Activated CD4-positive, CD25-positive, alpha-beta regulatory T cell treated with anti-CD3 and anti-CD28 coated beads, Interleukin-2, amount 50 U/mL, for 16 hours (primary cell): ENCODE results near the gene ARID3A.

Source experiments
- DNase-seq: peaks from one replicate; pipeline ENCODE4 v3.0.0-alpha.2; 2020; ENCODE audit warnings: low read depth, low spot score

Gene ARID3A

DNA sequence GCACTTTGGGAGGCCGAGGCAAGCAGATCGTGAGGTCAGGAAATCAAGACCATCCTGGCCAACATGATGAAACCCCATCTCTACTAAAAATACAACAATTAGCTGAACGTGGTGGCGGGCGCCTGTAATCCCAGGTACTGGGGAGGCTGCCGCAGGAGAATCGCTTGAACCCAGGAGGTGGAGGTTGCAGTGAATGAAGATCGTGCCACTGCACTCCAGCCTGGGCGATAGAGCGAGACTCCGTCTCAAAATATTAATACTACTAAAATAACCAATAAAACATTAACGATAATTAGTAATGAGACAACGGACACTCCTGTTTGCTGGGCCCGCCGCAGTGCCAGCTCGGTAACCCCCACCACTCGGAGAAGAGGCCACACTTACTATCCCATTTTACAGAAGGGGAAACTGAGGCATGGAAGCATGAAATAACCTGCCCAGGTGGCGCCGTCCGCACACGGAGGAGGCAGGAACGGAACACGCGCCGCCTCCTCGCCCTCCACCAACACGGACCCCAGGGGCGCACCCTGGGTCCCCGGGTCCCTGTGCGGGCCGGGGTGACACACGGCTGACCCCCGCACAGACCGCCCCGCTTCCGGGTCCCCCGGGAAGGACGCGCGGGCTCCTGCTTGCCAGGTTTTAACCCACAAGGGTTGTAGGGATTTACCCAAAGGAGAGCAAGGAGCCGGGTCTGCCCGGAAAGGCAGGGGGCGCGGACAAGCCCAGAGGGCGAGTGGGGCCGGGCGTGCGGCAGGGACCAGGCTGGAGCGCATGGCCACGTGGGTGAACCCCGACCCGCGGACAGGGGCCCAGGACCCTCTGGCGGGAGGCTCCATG is 14.4 kb upstream of the ARID3A start:
- DNase-seq = no peak

GRCh38 chr19:912181-913079 is 13.4 kb upstream of the ARID3A start:
- no peak for DNase-seq

- DNase-seq = peak; percentile 59
These were observed 12.6 kb upstream of the ARID3A start, which contains the start of gene R3HDM4 for GRCh38 chr19:913080-913748. Gene R3HDM4 (minus strand): TSS chr19:913219. CDS start chr19:913157, 62 bp downstream.

DNA sequence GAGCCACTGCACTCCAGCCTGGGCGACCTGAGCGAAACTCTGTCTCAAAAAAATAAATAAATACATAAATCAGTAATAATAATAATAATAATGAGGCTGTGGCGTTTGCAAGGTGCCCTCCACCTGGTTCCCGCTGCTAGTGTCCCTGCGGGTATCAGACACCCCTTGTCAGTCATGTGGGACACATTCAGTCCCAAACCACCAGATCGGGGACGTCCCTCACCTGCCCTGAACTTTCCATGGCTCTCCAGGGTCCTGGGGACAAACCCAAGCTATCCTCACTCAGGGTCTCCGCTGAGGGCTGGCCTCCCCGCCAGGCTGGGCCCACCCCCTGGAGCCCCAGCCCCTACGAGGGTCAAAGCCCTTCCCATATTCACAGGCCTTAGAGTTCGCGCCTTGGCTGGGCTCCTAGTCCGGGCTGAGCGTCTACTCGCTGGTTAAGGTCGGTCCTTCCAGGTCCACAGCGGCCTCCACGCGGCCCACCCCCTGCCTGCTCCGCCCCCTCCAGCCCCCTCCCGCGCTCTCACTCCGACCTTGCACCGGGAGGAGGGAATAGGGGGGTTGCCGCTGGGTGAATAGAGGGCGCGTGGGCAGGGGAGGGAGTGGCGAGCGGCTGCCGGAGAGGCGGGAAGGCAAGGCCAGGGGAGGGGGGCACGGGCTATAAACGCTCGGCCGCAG is 9.1 kb upstream of the ARID3A start:
- no peak for DNase-seq

DNA sequence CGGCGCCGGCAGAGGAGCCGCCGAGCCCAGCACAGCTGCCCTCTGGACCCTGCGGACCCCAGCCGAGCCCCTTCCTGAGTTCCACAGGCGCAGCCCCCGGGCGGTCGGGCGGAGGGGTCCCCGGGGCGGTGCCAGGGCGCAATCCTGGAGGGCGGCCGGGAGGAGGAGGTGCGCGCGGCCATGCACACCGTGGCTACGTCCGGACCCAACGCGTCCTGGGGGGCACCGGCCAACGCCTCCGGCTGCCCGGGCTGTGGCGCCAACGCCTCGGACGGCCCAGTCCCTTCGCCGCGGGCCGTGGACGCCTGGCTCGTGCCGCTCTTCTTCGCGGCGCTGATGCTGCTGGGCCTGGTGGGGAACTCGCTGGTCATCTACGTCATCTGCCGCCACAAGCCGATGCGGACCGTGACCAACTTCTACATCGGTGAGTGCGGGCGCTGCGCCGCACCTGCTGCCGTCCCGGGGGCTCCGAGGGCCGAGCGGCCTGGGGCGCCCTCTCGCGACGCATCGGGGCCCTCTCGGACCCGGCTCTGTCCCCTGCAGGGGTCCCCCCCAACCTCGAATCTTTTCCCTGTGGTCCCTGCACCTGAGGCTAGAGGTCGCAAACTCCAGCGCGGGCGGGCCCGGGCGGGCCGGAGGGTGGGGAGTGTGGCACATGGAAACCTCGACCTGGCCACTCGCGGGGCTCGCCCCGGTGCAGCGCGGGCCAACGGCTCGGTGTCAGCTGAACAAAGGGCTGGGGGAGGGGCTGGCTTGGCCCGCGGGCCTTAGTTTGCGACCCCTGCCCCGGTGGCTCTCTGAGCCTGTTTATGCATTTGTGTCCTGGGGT is 8.3 kb upstream of the ARID3A start, which contains the start of gene KISS1R:
TSS of gene KISS1R (plus strand) at position 11 of the 829 bp plus-strand sequence. CDS start at position 181, 170 bp downstream.
- no peak for DNase-seq

DNA sequence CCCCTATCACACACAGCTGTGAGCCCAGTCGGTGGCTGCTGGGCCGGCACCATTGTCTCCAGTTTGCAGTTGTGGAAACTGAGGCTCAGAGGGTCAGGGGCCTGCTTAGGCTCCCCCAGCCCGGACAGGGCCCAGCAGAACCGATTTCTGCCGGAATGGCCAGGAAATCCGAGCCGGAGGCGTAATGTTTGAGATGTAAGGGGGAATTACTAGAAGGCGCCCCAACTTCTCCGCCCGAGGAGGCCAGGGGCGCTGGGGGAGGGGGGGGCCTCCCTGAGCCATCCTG is 7.7 kb upstream of the ARID3A start:
- DNase-seq = no peak

DNA sequence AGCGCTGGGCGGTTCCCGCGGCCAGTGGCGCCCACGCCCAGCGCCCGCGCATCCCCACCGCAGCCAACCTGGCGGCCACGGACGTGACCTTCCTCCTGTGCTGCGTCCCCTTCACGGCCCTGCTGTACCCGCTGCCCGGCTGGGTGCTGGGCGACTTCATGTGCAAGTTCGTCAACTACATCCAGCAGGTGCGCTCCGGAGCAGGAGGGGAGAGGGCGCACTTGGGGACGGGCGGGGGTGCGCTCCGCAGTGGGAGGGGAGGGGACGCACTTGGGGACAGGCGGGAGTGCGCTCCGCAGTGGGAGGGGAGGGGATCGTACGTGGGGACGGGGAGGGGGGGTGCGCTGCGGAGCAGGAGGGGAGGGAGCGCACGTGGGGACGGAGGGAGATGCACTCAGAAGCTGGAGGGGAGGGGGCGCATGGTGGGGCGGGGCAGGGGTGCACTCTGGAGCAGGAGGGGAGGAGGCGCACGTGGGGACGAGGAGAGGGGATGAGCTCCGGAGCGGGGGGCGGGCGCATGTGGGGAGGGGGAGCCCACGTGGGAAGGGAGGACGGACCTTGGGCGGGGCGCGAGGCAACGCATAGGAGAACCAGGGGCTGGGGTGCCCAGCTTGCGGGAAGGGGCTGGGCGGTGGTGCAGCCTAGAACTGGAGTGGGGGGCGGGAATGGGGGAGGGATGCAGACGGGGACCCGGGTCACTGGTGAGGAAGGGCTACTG is 7.2 kb upstream of the ARID3A start:
- no peak for DNase-seq

DNA sequence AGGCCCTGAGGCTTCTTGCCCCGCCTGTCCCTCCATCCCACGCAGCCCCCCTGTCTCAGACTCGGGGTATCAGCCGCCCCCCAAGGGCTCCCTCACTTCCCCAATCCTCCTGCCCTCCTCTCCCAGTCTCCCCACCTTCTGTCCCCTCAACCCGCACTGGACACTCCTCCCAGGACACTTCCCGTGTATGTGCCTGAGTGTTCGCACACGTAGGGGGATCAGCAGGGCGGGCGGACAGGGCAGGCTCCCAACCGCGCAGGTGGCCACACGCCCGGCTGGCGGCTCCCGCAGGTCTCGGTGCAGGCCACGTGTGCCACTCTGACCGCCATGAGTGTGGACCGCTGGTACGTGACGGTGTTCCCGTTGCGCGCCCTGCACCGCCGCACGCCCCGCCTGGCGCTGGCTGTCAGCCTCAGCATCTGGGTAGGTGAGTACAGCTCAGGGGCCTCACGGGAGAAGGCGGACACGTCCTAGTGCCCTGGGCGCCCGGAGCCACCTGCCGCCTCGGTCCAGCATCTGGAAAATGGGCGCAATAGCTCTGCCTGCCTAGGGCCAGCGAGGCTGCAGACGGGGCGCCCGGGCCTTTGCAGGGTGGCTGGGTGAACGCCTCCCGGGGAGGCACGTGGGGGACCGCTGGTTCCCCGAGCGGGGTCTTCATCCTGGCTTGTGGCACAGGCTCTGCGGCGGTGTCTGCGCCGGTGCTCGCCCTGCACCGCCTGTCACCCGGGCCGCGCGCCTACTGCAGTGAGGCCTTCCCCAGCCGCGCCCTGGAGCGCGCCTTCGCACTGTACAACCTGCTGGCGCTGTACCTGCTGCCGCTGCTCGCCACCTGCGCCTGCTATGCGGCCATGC is 6.4 kb upstream of the ARID3A start:
- DNase-seq = no peak

DNA sequence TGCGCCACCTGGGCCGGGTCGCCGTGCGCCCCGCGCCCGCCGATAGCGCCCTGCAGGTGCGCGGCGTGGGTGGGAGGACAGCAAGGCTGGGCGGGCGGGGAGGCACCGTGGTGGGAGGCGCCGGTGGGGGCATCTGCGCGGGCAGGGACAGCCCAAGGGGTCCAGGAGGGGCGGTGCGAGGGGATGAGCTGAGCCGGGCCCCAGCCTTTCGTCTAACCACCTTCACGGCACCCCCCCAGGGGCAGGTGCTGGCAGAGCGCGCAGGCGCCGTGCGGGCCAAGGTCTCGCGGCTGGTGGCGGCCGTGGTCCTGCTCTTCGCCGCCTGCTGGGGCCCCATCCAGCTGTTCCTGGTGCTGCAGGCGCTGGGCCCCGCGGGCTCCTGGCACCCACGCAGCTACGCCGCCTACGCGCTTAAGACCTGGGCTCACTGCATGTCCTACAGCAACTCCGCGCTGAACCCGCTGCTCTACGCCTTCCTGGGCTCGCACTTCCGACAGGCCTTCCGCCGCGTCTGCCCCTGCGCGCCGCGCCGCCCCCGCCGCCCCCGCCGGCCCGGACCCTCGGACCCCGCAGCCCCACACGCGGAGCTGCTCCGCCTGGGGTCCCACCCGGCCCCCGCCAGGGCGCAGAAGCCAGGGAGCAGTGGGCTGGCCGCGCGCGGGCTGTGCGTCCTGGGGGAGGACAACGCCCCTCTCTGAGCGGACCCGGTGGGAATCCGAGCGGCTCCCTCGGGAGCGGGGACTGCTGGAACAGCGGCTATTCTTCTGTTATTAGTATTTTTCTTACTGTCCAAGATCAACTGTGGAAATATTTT is 5.6 kb upstream of the ARID3A start:
- no peak for DNase-seq

DNA sequence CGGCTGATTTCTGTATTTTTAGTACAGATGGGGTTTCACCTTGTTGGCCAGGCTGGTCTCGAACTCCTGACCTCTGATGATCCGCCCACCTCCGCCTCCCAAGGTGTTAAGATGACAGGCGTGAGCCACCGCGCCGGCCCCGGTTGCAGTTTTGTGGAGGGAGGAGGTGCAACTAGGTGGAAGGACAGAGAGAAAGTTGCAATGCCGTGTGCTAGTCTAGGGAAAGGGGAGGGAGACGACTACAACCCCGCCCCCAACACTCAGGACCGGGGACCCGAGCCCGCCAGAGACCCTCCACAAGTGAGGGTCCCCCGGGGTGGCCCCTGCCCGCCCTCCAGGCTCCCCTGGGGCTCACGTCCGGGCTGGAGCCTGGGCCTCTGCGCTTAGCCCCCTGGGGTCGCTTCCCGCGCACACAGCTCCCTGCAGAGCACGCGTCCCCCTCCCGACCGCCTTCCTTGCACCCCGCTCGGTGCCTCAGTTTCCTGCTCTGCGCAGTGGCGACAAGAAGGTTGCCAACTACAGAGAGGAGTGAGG is 1.2 kb upstream of the ARID3A start:
- DNase-seq = no peak

- peak; percentile 41 for DNase-seq
These were observed 729 bp upstream of the ARID3A start for GRCh38 chr19:925087-925525.

GRCh38 chr19:926323-926588 is 421 bp downstream of the ARID3A start:
- no peak for DNase-seq

DNA sequence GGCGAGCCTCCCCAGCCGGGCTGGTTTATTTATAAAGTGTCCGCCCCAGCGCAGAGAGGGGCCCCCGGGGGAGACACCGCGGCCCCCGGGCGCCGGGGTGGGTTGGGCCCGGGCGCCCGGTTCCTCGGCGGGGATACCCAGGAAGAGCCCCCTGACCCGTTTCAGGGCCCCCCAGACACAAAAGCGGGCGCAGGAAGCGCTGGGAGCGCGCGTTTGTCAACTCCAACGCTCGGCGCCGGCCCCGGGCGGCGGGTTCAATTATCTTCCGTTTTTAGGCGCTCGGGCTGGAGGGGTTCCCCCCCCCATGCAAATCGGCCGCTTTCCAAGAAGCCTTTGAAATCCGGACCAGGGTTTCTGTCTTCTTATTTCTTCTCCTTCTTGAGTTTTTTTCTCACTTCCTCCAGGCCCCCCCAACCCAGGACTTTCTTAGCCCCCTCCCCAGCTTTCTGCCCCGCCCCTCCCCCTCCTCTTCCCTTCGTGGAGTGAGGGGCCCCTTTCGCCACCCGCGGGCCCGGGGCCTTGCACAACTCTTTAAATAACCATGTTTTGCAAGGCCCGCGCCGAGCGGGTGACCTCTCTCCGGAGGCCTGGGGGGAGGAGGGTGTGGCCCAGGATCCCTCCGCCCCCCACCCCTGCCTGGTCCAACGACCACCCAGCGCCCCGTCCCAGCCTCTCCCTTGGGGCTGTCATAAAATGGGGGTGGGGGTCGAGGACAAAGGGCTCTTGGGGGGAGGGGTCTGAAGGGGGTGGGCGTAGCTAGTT is 935 bp downstream of the ARID3A start:
- DNase-seq = no peak

DNA sequence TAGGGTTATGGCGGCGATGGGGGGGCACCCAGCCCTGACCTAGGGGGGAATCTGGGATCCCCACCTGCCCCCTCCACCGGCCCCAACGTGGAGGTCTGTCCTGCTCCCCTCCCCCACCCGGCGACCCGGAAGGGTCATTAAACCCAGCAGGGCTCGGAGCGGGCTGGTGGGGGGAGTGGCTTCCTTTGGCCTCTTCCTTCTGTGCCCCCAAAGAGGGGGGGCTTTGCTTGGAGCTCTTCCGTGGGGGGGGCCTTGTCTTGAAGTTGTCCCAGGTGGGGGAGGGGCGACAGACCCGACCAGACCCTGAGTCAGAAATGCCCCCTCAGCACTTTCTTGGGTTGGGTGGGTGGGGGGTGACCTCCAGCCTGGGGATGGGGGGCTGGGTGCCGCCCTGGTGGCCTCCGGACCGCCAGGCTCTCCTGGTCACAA is 1.5 kb downstream of the ARID3A start:
- no peak for DNase-seq

DNA sequence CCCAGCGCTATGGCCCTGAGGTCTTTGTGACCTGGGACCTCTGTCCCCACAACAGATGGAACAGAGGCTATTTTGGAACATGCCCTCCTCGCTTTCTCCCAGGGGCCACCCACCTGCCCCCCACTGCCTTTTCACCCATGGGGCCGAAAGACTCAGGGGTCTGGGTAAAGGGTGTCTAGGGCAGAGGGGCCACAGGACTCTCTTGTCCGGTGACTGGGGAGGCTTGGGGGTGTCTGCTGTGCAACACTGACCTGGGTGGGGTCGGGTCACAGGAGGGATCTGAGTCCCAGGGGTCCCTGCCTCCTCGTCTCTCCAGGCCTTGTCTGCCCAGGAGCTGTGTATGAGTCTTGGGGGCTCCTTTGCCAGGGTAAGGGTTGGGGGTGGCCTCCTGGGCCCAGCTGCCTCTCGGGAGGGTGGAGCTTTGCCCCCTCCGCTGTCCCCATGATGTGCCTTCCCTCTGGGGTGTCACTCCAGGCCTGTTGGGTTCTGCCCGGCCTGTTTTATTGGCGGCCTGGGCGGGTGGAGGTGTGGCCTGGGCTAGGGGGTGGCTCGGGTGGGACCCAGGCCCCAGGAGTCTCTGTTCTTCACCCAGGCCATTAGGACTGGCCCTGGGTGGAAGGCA is 2.1 kb downstream of the ARID3A start:
- DNase-seq = no peak

GRCh38 chr19:928471-929202 is 2.8 kb downstream of the ARID3A start:
- no peak for DNase-seq
